Adrenal gland (tissue), 12 donors: Measurements from ENCODE around the gene KCNH1. TPM values are rescaled to one million over a fixed set of nuclear protein-coding genes. Genes with fewer than 3 reads are reported as not detected.

Source experiments
- DNase-seq, 7 donors: peaks; one replicate each; pipeline ENCODE4 v3.0.0-alpha.2; 2019 to 2020
- H3K27ac ChIP-seq, 5 donors: fragments of 200-600 bp; sonication (generic) in 4 of 5; 1 replicate in 3 of 5; 2 replicates in 2 of 5; pipeline versions ENCODE4 v1.5.1 to v1.8.0; 2016 to 2020; ENCODE audit warnings: mild to moderate bottlenecking in 1 of 5
- H3K27me3 ChIP-seq: fragments of 200-600 bp; 2 replicates; pipeline ENCODE4 v1.8.0; 2021
- H3K36me3 ChIP-seq, 2 donors: fragments of 200-600 bp; replicated peaks in 1 of 2; 1 replicate in 1 of 2; 2 replicates in 1 of 2; pipeline versions ENCODE4 v1.5.1 to v1.8.0; 2018 to 2022
- H3K4me1 ChIP-seq, 2 donors: fragments of 200-600 bp; replicated peaks in 1 of 2; 1 replicate in 1 of 2; 2 replicates in 1 of 2; pipeline versions ENCODE4 v1.5.1 to v1.8.0; 2018 to 2021
- H3K4me3 ChIP-seq, 4 donors: fragments of 200-600 bp; sonication (generic) in 3 of 4; one replicate each; pipeline ENCODE4 v1.5.1; 2016 to 2018
- H3K9me3 ChIP-seq, 3 donors: fragments of 200-600 bp; sonication (generic) in 1 of 3; replicated peaks in 1 of 3; 1 replicate in 2 of 3; 2 replicates in 1 of 3; pipeline versions ENCODE4 v1.5.1 to v1.8.0; 2016 to 2021
- POLR2A ChIP-seq, 2 donors: fragments of 450-650 bp; IDR thresholded peaks; one replicate each; pipeline ENCODE4 v1.6.1; 2017; ENCODE audit warnings: antibody characterized with exemption in 2 of 2, mild to moderate bottlenecking in 2 of 2, moderate library complexity in 1 of 2
- WGBS, 4 donors: extraction: QIAGEN DNeasy Blood & Tissue Kit in 2 of 4; methylation state at CpG; one replicate each; pipeline versions ENCODE4 v1.1.5 to v1.1.7; 2013 to 2017; 5-methylcytosine and 5-hydroxymethylcytosine counted together
- intact Hi-C, 2 donors: fragments of 100-400 bp; cut with DNase I; formaldehyde crosslinking; loops; one replicate each; pipeline versions ENCODE4 v1.14.1 to v1.15.0; 2022 to 2023
- polyA plus RNA-seq, 3 donors: library from polyadenylated mRNA; stranded (reverse); fragments of 200-250 nt in 2 of 3; fragments of 350-450 nt in 1 of 3; fragmentation: Illumina TruSeq in 1 of 3; extraction: RNeasy Lipid Tissue Mini Kit (QIAGEN cat#74804) in 1 of 3; gene quantifications; one replicate each; pipeline ENCODE4 v1.2.3, GENCODE V29; 2013 to 2014
- total RNA-seq, 9 donors: library from RNA; depleted of rRNA in 4 of 9; stranded (reverse); fragments of >200 nt in 4 of 9; fragments of 120-200 nt in 1 of 9; fragmentation: NEBNext Ultra II Directional in 1 of 9; extraction: Animal tissue kit (Norgen Biotek cat#: 25700) in 1 of 9; gene quantifications; one replicate each; pipeline versions ENCODE4 v1.1.0 to v1.2.4, GENCODE V29; 2013 to 2023
- TF ChIP-seq, protein P1 (sequence below), 6 experiments: fragments of 450-650 bp in 4 of 6; fragments of 200-600 bp in 2 of 6; sonication (generic) in 1 of 6; IDR thresholded peaks; 1 replicate in 5 of 6; 2 replicates in 1 of 6; pipeline versions ENCODE4 v1.5.1 to v1.8.0; 2016 to 2021; ENCODE audit warnings: antibody characterized with exemption in 6 of 6, mild to moderate bottlenecking in 2 of 6, moderate library complexity in 1 of 6
- donor health status: healthy with polysubstance abuse.
- donor health status: Bipolar disorder and iron deficiency.
- donor health status: DM: yes; HTN: yes; CAD: no.
- donor health status: DM: no; HTN: no; CAD: no.
- donor health status: DM: no; HTN: no; CAD: no.
- donor health status: DM: yes; HTN: yes; CAD: no.

Gene KCNH1
- total and polyA plus RNA-seq, 12 donors, result 0.15 to 2.2 (median 0.73) TPM; not detected in 4

DNA sequence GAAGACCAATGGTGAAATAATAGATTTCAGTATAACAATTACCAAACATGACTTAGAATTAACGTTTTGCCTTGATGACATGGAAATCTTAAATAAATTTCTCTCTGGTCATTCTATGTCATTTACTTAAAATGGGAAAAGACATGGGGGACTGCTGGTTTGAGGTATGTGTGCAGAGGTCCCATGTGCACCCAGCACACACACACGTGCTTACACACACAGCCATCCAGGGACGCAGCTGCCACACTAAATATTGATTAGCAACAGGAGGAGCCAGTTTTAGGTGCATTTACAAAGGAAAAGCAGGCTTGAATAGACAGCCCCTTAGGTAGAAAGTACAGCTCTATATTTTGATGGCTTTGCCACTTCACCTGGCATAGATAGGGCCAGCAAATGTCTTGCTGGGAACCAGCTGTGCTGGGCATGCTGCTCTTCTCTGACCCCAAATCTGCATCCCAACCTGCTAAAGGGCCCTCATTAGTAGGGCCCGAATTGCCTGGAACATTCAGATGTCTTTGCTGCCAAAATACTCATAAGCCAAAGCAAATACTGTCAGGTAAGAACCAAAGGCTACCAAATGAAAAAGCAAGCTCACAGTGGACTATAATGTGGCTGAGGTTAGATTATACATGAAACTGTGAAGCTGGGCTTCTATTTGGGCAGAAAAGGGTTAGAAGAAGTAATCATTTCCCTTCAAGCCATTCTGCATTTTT lies 405.4 kb downstream of the KCNH1 start:
- H3K4me3 ChIP-seq, result no peak overlapping the region
- DNase-seq, result no peak
- H3K27me3 ChIP-seq, result no peaks in the 10 kb centered on the region
- intact Hi-C loops, result no loop called here
- 60 to 74% (median 67%) methylated on average over 4 of the region's 4 CpGs for WGBS, 4 donors
- no peaks in the 10 kb centered on the region for H3K9me3 ChIP-seq
- H3K27ac ChIP-seq, result no peak overlapping the region
- TF ChIP-seq, protein P1, sequence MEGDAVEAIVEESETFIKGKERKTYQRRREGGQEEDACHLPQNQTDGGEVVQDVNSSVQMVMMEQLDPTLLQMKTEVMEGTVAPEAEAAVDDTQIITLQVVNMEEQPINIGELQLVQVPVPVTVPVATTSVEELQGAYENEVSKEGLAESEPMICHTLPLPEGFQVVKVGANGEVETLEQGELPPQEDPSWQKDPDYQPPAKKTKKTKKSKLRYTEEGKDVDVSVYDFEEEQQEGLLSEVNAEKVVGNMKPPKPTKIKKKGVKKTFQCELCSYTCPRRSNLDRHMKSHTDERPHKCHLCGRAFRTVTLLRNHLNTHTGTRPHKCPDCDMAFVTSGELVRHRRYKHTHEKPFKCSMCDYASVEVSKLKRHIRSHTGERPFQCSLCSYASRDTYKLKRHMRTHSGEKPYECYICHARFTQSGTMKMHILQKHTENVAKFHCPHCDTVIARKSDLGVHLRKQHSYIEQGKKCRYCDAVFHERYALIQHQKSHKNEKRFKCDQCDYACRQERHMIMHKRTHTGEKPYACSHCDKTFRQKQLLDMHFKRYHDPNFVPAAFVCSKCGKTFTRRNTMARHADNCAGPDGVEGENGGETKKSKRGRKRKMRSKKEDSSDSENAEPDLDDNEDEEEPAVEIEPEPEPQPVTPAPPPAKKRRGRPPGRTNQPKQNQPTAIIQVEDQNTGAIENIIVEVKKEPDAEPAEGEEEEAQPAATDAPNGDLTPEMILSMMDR (IDR thresholded peaks at IDR 0.05), result no peak
- TF ChIP-seq POLR2A (IDR thresholded peaks at IDR 0.05), result no peak
- H3K36me3 ChIP-seq, result no peaks in the 10 kb centered on the region
- no peaks in the 10 kb centered on the region for H3K4me1 ChIP-seq

DNA sequence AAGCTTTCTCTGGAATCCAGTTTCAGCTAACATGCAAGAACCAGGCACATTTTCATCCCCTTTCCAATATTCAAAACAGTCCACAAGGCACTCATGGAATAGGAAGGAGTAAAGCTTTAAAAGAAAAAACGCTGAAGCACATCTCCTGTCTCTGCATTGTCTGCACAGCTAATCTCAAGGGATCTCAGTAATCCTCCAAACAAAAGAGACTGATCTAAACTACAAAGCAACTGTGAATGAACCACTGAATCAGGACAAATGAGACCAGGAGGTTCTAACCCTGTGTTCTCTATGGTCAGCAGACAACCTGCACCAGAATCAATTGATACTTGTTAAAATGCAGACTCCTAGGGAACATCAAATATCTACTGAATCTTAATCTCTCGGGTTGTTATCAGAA lies 406.2 kb downstream of the KCNH1 start:
- TF ChIP-seq, protein P1 (IDR thresholded peaks at IDR 0.05), result no peak
- intact Hi-C loops, result no loop called here

DNA sequence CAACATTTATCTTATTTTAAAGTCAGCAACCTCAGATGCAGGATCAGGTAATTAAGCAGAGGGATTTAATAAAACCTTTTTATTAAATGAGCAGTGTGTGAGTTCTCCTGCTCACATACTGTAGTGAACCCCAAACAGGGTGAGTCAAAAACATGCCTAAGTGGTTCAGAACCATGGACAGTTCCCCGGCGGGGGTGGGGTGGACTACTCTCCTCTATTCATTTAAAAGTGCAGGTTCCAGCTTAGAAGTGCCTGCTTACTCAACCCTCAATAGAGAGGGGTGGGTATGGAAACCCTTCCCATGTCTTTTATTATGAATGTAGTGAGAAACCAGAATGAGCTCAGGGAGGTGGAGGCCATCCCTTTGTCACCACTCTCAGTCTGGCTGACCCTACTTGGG lies 407.3 kb downstream of the KCNH1 start:
- intact Hi-C loops, result no loop called here
- H3K27ac ChIP-seq, result no peak overlapping the region
- no peaks in the 10 kb centered on the region for H3K4me1 ChIP-seq
- 0 to 8% (median 3%) methylated on average over 2 of the region's 2 CpGs for WGBS, 4 donors
- peak in 2 of 7 donors; percentile 10 to 30 for DNase-seq
- H3K9me3 ChIP-seq, result no peaks in the 10 kb centered on the region
- TF ChIP-seq, protein P1 (IDR thresholded peaks at IDR 0.05), result no peak
- no peak for TF ChIP-seq POLR2A (IDR thresholded peaks at IDR 0.05)
- no peaks in the 10 kb centered on the region for H3K36me3 ChIP-seq
- no peaks in the 10 kb centered on the region for H3K27me3 ChIP-seq
- no peak overlapping the region for H3K4me3 ChIP-seq

More for the DNA sequence above, 406.2 kb downstream of the KCNH1 start:
- Histone ChIP-seq H3K27me3 (no peaks in the 10 kb centered on the region), H3K36me3 (no peaks in the 10 kb centered on the region), H3K9me3 (no peaks in the 10 kb centered on the region), H3K4me3 (no peak overlapping the region), H3K27ac (no peak overlapping the region), H3K4me1 (no peaks in the 10 kb centered on the region)
- 36 to 56% (median 46%) methylated on average over 2 of the region's 2 CpGs for WGBS, 4 donors
- no peak for DNase-seq

DNA sequence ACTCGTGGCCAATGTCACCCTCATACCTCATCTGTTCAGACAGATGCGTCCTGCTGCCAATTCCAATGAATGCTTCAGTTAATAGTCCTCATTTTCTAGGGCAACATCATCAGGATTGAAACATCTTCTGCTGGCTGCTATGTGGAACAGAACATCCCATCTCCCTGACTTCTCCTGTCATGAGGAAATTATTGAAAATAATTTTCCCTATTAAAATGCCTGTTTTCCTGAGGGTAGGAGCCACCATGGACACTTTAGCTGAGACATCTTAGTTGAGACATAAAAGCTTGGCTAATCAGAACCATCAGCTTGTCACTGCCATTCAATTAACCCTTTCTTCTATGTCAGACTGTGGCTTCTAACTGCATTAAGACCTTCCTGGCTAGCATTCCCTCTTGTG lies 409.2 kb downstream of the KCNH1 start:
- H3K27me3 ChIP-seq, result no peaks in the 10 kb centered on the region
- WGBS, 4 donors, result 70 to 82% (median 79%) methylated on average over 2 of the region's 2 CpGs
- no peaks in the 10 kb centered on the region for H3K36me3 ChIP-seq
- no peaks in the 10 kb centered on the region for H3K9me3 ChIP-seq
- no peaks in the 10 kb centered on the region for H3K4me1 ChIP-seq
- TF ChIP-seq POLR2A (IDR thresholded peaks at IDR 0.05), result no peak
- TF ChIP-seq, protein P1 (IDR thresholded peaks at IDR 0.05), result no peak
- no peak for DNase-seq
- intact Hi-C loops, result no loop called here
- H3K27ac ChIP-seq, result no peak overlapping the region
- no peak overlapping the region for H3K4me3 ChIP-seq
